Epithelial cell of prostate (primary cell): ENCODE measurements around the gene PAN3.

ENCODE experiments used
- DNase-seq: peaks from one replicate; pipeline ENCODE4 v3.0.0-alpha.2; 2011; ENCODE audit warnings: low read depth, low spot score
- H3K27ac ChIP-seq: fragments of 450-650 bp; 2 replicates; pipeline ENCODE4 v1.5.1; 2017; ENCODE audit warnings: mild to moderate bottlenecking

Gene PAN3

DNA sequence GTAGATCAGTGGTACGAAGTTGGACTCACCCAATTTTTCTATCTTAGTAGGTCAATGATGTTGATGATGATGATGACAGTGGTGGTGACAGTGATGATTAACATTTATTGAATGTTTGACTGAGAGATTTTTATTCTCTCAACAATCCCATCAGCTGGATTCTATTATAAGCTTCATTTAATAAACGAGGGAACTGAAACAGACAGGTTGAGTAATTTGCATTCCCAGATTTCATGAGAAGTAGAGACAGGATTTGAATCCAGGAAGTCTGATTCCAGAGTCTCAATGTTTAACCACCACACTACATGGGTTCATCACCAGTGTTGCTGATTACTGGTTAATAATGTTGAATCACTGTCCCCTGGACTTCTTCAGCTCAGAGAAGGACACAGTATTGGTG lies 187.7 kb downstream of the PAN3 start:
- DNase-seq, result no peak
- no peak overlapping the region for H3K27ac ChIP-seq

DNA sequence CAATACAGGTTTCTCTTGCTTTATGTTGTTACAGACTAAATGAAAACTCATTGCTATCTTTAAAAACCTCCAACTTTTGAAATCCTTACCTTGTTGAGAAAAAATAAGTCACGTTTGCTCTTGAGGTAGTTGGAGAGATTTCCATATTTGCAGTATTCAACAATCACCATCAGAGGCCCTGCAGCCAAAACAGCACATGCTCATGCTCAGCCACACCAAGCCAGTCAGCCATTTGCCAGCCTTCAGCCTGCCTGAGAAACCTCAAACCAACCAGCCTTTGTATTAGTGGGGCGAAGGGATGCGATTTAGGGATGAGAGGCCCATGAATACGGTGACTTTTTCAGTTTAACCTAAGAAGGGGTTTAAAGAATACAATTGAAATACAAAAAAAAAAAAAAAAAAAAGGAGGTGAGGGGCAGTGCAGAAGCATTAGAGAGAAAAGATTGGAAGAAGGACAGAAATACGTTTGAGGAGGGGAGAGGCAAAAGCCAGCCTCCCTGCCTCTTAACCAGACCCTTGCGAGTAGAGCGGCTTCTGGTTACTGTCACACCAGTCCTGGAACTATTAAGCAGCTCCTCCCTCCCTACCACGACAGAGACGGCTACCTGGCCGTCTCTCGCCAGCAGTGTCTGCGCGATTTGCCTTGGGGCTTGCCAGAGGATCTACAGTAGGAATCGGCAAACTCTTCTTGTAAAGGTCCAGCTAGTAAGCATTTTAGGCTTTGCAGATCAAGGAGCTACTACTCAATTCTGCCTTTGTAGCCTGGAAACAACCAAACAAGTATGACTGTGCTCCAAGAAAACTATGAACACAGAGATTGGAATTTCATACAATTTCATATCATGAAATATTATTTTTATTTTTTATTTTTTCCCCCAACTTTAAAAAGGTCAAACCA lies 189.3 kb downstream of the PAN3 start:
- H3K27ac ChIP-seq, result no peak overlapping the region

DNA sequence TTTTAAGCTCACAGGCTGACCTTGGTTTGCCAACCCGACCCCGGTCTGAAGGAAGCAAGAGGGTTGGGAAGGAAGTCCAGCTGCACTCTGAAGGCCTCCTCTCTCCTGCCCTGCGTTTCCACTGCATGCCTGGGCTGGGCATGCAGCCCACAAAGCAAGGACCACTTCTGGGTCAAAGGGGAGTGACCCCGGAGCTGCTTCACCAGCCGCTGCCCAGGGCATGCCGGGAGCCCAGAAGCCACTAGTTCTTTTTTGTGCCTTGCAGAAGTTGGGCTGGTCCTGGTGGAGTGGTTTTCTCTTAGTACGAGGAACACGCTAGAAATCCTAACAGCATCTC lies 189.9 kb downstream of the PAN3 start:
- no peak for DNase-seq
- no peak overlapping the region for H3K27ac ChIP-seq

More for the DNA sequence above, 189.3 kb downstream of the PAN3 start:
- DNase-seq, result no peak

- no peak for DNase-seq
- H3K27ac ChIP-seq, result no peak overlapping the region
Observed at GRCh38 chr13:28329395-28330158, 191.2 kb downstream of the PAN3 start.

GRCh38 chr13:28333204-28333881 lies 195.0 kb downstream of the PAN3 start:
- DNase-seq, result no peak
- no peak overlapping the region for H3K27ac ChIP-seq

GRCh38 chr13:28336193-28336657 lies 197.9 kb downstream of the PAN3 start:
- no peak overlapping the region for H3K27ac ChIP-seq
- no peak for DNase-seq

DNA sequence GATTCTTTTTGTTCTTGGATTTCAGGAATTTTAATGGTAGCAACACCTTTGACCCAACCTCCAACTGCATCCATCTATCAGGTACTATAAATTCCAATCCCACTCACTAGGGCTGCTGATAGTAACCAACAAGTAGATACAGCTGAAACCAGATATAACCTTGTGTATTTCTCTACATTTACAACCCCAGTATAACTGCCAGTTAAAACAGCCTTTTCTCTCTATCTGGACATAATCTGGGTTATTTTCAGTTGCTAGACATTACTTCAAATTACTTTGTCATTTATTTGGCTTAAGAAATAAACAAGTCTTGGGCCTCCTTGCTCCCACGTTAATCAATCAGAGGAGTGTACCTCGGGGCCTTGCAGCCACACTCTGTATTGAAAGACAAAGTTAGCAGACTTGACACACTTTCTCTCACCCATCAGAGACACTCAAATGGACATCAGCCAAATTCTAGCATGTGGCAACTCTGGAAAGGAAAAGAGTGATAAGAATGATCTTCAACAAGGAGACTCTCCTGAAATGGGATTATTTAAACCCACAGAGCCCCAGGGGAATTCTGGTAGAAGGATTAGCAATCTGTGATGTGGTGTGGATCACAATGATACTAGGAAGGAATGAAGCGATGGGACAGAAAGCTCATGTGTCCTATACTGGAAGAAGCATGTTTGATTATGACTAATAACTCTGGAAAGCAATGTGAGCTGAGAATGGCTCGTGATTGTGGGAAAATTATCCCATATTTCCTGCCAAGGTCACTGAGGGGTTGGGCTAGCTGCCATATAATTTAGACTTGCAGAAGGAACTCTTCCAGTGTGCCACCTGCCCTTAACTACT lies 199.0 kb downstream of the PAN3 start:
- DNase-seq, result no peak
- no peak overlapping the region for H3K27ac ChIP-seq

DNA sequence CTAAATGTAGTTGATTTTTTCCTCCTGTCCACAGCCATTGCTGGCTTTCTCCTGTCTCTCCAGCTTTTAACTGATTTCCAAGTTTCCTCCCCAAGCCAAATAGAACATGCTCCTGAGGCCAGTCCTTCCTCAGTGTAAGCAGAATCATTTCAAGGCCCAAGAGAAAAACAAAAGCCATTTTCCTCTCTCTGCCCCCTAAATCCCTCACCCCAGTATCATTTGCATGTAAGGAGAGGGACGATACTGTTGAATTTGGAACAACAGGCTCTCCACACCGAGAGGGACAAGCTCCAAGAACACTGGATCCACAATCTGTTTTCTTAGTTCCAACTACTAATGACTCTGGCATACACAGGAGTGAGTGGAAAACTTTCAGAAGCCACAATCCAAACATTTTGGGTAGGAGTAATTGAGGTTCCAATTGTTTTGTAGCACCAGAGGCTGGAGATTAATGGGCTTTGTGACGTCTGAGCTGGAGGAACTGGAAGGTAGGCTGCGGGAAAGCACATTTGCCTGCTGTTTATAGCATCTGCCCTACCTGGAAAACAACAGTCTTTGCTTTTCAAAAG lies 199.7 kb downstream of the PAN3 start:
- DNase-seq, result no peak
- H3K27ac ChIP-seq, result no peak overlapping the region

GRCh38 chr13:28338742-28339141 lies 200.4 kb downstream of the PAN3 start:
- DNase-seq, result no peak
- no peak overlapping the region for H3K27ac ChIP-seq

DNA sequence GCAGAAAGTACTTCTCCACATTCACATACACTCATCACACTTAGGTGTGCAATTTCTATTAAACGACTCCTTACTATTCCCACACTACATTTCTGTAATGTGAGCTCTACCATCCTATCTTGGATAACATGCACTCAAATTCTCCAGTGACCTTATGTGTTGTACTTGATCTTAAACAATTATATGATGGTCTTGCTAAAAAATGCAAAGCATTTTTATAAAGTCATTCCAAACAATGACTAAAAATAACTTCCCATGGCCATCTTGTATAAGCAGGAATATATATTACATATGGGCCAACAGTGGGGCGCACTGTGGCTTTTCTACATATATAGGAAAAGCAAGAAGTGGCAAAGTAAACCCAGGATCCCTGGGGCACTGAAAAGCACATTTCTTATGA lies 201.1 kb downstream of the PAN3 start:
- no peak for DNase-seq
- H3K27ac ChIP-seq, result no peak overlapping the region

DNA sequence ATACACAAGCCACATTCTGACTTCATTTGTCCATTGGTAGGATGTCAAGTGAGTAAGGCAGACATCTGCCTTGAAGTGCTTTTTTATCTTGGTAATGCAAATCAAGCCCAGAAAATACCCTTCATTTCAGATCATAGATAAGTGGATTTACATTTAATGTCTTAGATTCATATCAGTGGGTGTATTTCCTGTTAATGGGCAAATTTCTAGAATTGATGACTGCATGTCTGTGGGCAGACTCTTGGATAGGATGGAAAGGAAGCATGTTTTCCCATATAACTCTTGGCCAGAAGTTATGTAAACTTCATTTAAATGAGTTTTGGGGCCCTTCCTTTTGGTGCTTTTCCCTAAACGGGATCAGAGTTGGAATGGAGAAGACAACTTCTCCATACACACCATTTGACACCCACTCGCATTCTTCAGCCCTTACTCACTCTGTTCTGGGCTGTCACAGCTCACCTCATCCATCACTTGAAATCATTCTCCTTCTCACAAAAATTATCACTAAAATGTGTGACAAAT lies 202.0 kb downstream of the PAN3 start:
- no peak for DNase-seq
- H3K27ac ChIP-seq, result no peak overlapping the region

DNA sequence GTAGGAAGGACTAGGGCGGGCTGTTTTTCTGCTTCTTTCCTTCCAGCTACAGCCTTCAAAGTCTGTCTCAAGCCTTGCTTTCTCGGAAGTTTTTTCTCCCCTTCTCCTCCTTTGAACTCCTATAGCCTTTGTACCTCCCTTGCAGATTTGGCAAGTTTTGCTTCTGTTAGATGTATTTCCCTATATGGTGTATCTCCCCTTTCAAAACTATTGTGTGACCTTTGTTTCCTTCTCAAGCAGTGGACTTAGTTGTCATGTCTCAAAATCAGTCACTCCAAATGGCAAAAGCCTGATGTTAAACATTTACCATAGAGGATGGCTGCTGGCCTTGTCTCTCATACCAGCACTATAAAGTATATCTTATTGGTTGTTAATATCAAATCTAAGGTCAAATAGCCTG lies 203.9 kb downstream of the PAN3 start:
- no peak for DNase-seq
- H3K27ac ChIP-seq, result no peak overlapping the region

GRCh38 chr13:28344163-28344562 lies 205.8 kb downstream of the PAN3 start:
- no peak for DNase-seq
- H3K27ac ChIP-seq, result no peak overlapping the region
